ENCODE data around the gene SLC17A3. TPM values are rescaled to one million over a fixed set of nuclear protein-coding genes. Genes with fewer than 3 reads are reported as not detected.

SLC17A3 gene
- not detected in 2 replicates for total RNA-seq (ENCODE audit: low replicate concordance)

GRCh38 chr6:25874118-25874517 lies at the start of gene SLC17A3:
Gene SLC17A3, minus strand, starts transcription at chr6:25874243. Its CDS starts 5,856 bp downstream, at chr6:25868387.

GRCh38 chr6:25831532-25832306 lies 42.3 kb downstream of the SLC17A3 start, which contains the start of gene SLC17A1:
Gene SLC17A1, minus strand, starts transcription at chr6:25832052. Its CDS starts 1,495 bp downstream, at chr6:25830557.

Other genes starting within 250 kb of the SLC17A3 start
- not detected in 2 replicates for gene SCGN, start 222.0 kb downstream of the SLC17A3 start, total RNA-seq (ENCODE audit: low replicate concordance)
- gene SLC17A4, start 119.5 kb downstream of the SLC17A3 start, total RNA-seq (ENCODE audit: low replicate concordance): not detected in 2 replicates
- not detected in 2 replicates for gene SLC17A1, start 42.2 kb downstream of the SLC17A3 start, total RNA-seq (ENCODE audit: low replicate concordance)
- not detected in 2 replicates for gene SLC17A2, start 56.4 kb upstream of the SLC17A3 start, total RNA-seq (ENCODE audit: low replicate concordance)
- gene TRIM38, start 88.6 kb upstream of the SLC17A3 start, total RNA-seq (ENCODE audit: low replicate concordance): 6.8 and 10.5 TPM in 2 replicates
- 7.1 and 31.2 TPM in 2 replicates for gene HFE, start 213.2 kb upstream of the SLC17A3 start, total RNA-seq (ENCODE audit: low replicate concordance)

Data from smooth muscle cell of the coronary artery (primary cell).